ENCODE data around the gene DENND4C. TPM values are rescaled to one million over a fixed set of nuclear protein-coding genes. Genes with fewer than 3 reads are reported as not detected.

DENND4C gene
- total RNA-seq, 1 experiment from 2014 or later: 29.5 TPM

DNA sequence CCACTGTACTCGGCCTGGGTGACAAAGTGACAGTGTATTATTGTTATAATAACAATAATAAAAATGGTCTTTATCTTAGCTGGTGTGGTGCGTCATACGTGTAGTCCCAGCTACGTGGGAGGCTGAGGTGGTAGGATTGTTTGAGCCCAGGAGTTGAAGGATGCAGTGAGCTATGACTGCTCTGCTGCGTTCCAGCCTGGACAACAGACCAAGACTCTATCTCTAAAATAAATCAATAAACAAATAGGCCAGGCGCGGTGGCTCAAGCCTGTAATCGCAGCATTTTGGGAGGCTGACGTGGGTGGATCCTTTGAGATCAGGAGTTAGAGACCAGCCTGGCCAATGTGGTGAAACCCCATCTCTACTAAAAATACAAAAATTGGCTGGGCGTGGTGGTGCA lies 9.2 kb upstream of the DENND4C start:
- Histone ChIP-seq H3K27ac (no peak overlapping the region), H3K4me1 (replicated peaks; ENCODE audit: insufficient read depth) (no peaks in the 10 kb centered on the region), H3K79me2 (ENCODE audit: low read depth) (no peaks in the 10 kb centered on the region), H2AFZ (no peak overlapping the region), H4K20me1 (ENCODE audit: insufficient read depth) (no peaks in the 10 kb centered on the region), H3K36me3 (ENCODE audit: low read depth) (no peaks in the 10 kb centered on the region), H3K4me2 (no peak overlapping the region), H3K9me2 (ENCODE audit: insufficient read depth) (no peaks in the 10 kb centered on the region), H3K27me3 (ENCODE audit: insufficient read depth, low read depth) (no peaks in the 10 kb centered on the region), H3K9me3 (ENCODE audit: insufficient read depth, low read depth) (no peaks in the 10 kb centered on the region), H3K4me3 (no peak overlapping the region), H3F3A (ENCODE audit: insufficient read depth, low read depth) (0 out of 2 replicates have a peak, but pooled peaks cover 5% of the 10 kb centered on the region)
- intact Hi-C loops (cut with micrococcal nuclease; ENCODE audit: unreplicated experiment): no loop called here
- no TSS peak for BruUV-seq (replicated peaks)
- ChIA-PET POLR2A (ENCODE audit: unreplicated experiment) (no interaction called here), CTCF (no interaction called here)
- DNase-seq: no peak
- TF ChIP-seq EZH2 (IDR thresholded peaks at IDR 0.05; ENCODE audit: low read depth): no peak
- TF ChIP-seq CTCF (conservative IDR thresholded peaks at IDR 0.05): no peak

DNA sequence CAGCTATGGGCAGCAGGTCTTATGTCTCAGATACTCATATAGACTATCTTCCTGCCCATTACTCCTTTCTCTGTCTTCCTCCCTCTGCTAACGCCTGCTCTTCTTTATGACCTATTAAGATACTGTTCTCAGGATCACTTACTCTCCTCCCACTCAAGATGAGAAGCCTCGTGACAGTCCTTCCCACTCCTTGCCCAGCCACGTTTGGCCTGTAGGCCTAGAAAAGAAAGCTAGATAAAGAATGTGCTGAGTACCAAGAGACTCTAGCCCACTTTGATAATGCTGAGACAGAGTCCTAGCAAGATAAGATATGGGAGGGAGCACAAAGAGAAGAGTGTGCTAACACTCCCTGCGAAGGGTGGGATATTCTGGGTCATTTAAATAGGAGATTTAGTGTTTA lies 6.8 kb upstream of the DENND4C start:
- Histone ChIP-seq H3K4me3 (no peak overlapping the region), H4K20me1 (ENCODE audit: insufficient read depth) (no peaks in the 10 kb centered on the region), H3K9me2 (ENCODE audit: insufficient read depth) (no peaks in the 10 kb centered on the region), H3K4me2 (no peak overlapping the region), H3K9me3 (ENCODE audit: insufficient read depth, low read depth) (no peaks in the 10 kb centered on the region), H3F3A (ENCODE audit: insufficient read depth, low read depth) (0 out of 2 replicates have a peak, but pooled peaks cover 5% of the 10 kb centered on the region), H3K27me3 (ENCODE audit: insufficient read depth, low read depth) (no peaks in the 10 kb centered on the region), H3K36me3 (ENCODE audit: low read depth) (no peaks in the 10 kb centered on the region), H2AFZ (no peak overlapping the region), H3K4me1 (replicated peaks; ENCODE audit: insufficient read depth) (no peaks in the 10 kb centered on the region), H3K79me2 (ENCODE audit: low read depth) (no peaks in the 10 kb centered on the region), H3K27ac (no peak overlapping the region)
- DNase-seq: no peak
- no peak for TF ChIP-seq CTCF (conservative IDR thresholded peaks at IDR 0.05)
- TF ChIP-seq EZH2 (IDR thresholded peaks at IDR 0.05; ENCODE audit: low read depth): no peak
- BruUV-seq (replicated peaks): no TSS peak
- intact Hi-C loops (cut with micrococcal nuclease; ENCODE audit: unreplicated experiment): no loop called here
- CTCF ChIA-PET: interaction anchor here (0.6 kb wide), 1 partner anchor 1012 kb away, joined by 3 read pairs; no protein-coding TSS in a partner anchor
- POLR2A ChIA-PET (ENCODE audit: unreplicated experiment): no interaction called here

GRCh38 chr9:19224563-19224962 lies 5.9 kb upstream of the DENND4C start:
- intact Hi-C loops (cut with micrococcal nuclease; ENCODE audit: unreplicated experiment): no loop called here
- H3K4me2 ChIP-seq: no peak overlapping the region
- H2AFZ ChIP-seq: no peak overlapping the region
- BruUV-seq (replicated peaks): no TSS peak
- no peaks in the 10 kb centered on the region for H3K9me3 ChIP-seq (ENCODE audit: insufficient read depth, low read depth)
- POLR2A ChIA-PET (ENCODE audit: unreplicated experiment): no interaction called here
- H3K9me2 ChIP-seq (ENCODE audit: insufficient read depth): no peaks in the 10 kb centered on the region
- DNase-seq: no peak
- H4K20me1 ChIP-seq (ENCODE audit: insufficient read depth): no peaks in the 10 kb centered on the region
- no peak overlapping the region for H3K27ac ChIP-seq
- no peaks in the 10 kb centered on the region for H3K36me3 ChIP-seq (ENCODE audit: low read depth)
- CTCF ChIA-PET: no interaction called here
- H3K4me3 ChIP-seq: no peak overlapping the region
- no peaks in the 10 kb centered on the region for H3K27me3 ChIP-seq (ENCODE audit: insufficient read depth, low read depth)
- H3K79me2 ChIP-seq (ENCODE audit: low read depth): no peaks in the 10 kb centered on the region
- peaks cover 6% of the 10 kb centered on the region; the same call in 1 of the 2 replicates for H3K4me1 ChIP-seq (replicated peaks; ENCODE audit: insufficient read depth)
- TF ChIP-seq CTCF (conservative IDR thresholded peaks at IDR 0.05) (no peak), EZH2 (IDR thresholded peaks at IDR 0.05; ENCODE audit: low read depth) (no peak)
- H3F3A ChIP-seq (ENCODE audit: insufficient read depth, low read depth): peaks cover 8% of the 10 kb centered on the region; the same call in 1 of the 2 replicates

Data from PC-9 (cell line).